ENCODE data around the gene BST2. TPM values are rescaled to one million over a fixed set of nuclear protein-coding genes. Genes with fewer than 3 reads are reported as not detected.

BST2 gene
- total and polyA plus RNA-seq, 2 of the 8 experiments (the other 6 are each of a cell fraction or from before 2014, with no cell fraction given) = 18.1 to 72.8 TPM

DNA sequence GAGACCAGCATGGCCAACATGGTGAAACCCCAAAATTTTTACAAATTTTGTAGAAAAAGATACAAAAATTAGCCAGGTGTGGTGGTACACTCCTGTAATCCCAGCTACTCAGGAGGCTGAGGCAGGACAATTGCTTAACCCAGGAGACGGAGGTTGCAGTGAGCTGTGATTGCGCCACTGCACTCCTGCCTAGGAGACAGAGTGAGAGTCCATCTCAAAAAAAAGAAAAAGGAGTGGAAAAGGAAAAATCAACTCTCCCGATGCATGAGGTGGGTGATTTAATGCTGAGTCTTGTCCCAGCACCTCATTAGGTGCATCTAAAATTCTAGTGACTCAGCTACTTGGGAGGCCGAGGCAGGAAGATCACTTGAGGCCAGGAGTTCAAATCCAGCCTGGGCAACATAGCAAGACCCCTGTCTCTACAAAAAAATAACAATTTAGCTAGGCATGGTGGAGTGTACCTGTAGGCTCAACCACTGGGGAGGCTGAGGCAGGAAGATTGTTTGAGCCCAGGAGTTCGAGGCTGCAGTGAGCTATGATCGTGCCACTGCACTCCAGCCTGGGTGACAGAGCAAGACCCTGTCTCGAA, 48.3 kb downstream of the BST2 start (continued):
- TF ChIP-seq, protein P1, sequence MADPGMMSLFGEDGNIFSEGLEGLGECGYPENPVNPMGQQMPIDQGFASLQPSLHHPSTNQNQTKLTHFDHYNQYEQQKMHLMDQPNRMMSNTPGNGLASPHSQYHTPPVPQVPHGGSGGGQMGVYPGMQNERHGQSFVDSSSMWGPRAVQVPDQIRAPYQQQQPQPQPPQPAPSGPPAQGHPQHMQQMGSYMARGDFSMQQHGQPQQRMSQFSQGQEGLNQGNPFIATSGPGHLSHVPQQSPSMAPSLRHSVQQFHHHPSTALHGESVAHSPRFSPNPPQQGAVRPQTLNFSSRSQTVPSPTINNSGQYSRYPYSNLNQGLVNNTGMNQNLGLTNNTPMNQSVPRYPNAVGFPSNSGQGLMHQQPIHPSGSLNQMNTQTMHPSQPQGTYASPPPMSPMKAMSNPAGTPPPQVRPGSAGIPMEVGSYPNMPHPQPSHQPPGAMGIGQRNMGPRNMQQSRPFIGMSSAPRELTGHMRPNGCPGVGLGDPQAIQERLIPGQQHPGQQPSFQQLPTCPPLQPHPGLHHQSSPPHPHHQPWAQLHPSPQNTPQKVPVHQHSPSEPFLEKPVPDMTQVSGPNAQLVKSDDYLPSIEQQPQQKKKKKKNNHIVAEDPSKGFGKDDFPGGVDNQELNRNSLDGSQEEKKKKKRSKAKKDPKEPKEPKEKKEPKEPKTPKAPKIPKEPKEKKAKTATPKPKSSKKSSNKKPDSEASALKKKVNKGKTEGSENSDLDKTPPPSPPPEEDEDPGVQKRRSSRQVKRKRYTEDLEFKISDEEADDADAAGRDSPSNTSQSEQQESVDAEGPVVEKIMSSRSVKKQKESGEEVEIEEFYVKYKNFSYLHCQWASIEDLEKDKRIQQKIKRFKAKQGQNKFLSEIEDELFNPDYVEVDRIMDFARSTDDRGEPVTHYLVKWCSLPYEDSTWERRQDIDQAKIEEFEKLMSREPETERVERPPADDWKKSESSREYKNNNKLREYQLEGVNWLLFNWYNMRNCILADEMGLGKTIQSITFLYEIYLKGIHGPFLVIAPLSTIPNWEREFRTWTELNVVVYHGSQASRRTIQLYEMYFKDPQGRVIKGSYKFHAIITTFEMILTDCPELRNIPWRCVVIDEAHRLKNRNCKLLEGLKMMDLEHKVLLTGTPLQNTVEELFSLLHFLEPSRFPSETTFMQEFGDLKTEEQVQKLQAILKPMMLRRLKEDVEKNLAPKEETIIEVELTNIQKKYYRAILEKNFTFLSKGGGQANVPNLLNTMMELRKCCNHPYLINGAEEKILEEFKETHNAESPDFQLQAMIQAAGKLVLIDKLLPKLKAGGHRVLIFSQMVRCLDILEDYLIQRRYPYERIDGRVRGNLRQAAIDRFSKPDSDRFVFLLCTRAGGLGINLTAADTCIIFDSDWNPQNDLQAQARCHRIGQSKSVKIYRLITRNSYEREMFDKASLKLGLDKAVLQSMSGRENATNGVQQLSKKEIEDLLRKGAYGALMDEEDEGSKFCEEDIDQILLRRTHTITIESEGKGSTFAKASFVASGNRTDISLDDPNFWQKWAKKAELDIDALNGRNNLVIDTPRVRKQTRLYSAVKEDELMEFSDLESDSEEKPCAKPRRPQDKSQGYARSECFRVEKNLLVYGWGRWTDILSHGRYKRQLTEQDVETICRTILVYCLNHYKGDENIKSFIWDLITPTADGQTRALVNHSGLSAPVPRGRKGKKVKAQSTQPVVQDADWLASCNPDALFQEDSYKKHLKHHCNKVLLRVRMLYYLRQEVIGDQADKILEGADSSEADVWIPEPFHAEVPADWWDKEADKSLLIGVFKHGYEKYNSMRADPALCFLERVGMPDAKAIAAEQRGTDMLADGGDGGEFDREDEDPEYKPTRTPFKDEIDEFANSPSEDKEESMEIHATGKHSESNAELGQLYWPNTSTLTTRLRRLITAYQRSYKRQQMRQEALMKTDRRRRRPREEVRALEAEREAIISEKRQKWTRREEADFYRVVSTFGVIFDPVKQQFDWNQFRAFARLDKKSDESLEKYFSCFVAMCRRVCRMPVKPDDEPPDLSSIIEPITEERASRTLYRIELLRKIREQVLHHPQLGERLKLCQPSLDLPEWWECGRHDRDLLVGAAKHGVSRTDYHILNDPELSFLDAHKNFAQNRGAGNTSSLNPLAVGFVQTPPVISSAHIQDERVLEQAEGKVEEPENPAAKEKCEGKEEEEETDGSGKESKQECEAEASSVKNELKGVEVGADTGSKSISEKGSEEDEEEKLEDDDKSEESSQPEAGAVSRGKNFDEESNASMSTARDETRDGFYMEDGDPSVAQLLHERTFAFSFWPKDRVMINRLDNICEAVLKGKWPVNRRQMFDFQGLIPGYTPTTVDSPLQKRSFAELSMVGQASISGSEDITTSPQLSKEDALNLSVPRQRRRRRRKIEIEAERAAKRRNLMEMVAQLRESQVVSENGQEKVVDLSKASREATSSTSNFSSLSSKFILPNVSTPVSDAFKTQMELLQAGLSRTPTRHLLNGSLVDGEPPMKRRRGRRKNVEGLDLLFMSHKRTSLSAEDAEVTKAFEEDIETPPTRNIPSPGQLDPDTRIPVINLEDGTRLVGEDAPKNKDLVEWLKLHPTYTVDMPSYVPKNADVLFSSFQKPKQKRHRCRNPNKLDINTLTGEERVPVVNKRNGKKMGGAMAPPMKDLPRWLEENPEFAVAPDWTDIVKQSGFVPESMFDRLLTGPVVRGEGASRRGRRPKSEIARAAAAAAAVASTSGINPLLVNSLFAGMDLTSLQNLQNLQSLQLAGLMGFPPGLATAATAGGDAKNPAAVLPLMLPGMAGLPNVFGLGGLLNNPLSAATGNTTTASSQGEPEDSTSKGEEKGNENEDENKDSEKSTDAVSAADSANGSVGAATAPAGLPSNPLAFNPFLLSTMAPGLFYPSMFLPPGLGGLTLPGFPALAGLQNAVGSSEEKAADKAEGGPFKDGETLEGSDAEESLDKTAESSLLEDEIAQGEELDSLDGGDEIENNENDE (IDR thresholded peaks at IDR 0.05; ENCODE audit: insufficient replicate concordance, low read length) = no peak
- TF ChIP-seq SIRT6 (IDR thresholded peaks at IDR 0.05; ENCODE audit: low read length) (no peak), CTCF (IDR thresholded peaks at IDR 0.05; ENCODE audit: control extremely low read depth in 1 of 3, insufficient read depth in 1 of 3, low read depth in 1 of 3, low read length in 3 of 3) (no peak), SP2 (IDR thresholded peaks at IDR 0.05; ENCODE audit: low read length) (no peak), JUND (IDR thresholded peaks at IDR 0.05; ENCODE audit: low read length) (no peak), GTF2F1 (IDR thresholded peaks at IDR 0.05; ENCODE audit: borderline replicate concordance, low read depth, low read length) (no peak), EZH2 (IDR thresholded peaks at IDR 0.05; ENCODE audit: low read depth, low read length, severe bottlenecking) (no peak), BCL11A (IDR thresholded peaks at IDR 0.05; ENCODE audit: low read depth in 2 of 2, low read length in 2 of 2) (no peak)

Data from H1 (cell line).